HCT116 (cell line): ENCODE measurements around the gene AOPEP. TPM values are rescaled to one million over a fixed set of nuclear protein-coding genes. Genes with fewer than 3 reads are reported as not detected.

ENCODE experiments used
- ATAC-seq: fragments of 200-7000 bp; cut with Tn5 transposase; 2 replicates; pipeline ENCODE4 v1.9.1; 2020; ENCODE audit warnings: mild to moderate bottlenecking, moderate library complexity
- BruUV-seq: library from RNA; stranded (reverse); fragments of 400-500 nt; replicated peaks from 2 replicates; lab custom pipeline; 2021; lab: Mats Ljungman, UMichigan
- CTCF ChIA-PET: fragments of 300-600 bp; sonication (Branson Sonifier 250); formaldehyde crosslinking; loops from one replicate; lab custom pipeline; 2021; ENCODE audit warnings: antibody characterized with exemption; lab: Charles Lee
- POLR2A ChIA-PET: fragments of 300-600, 350-600 bp; sonication (Branson Sonifier 250); formaldehyde crosslinking; loops from one replicate; lab custom pipeline; 2021; ENCODE audit warnings: antibody characterized with exemption; lab: Charles Lee
- RAD21 ChIA-PET, 2 experiments: fragments of 300-600 bp; sonication (Branson Sonifier 250); formaldehyde crosslinking; loops; one replicate each; lab custom pipeline; 2023; ENCODE audit warnings: low total read pairs in 2 of 2; ENCODE audit not compliant: uncharacterized antibody in 2 of 2, unreplicated experiment in 2 of 2, low non-redundant PET in 1 of 2; lab: Charles Lee
- DNase-seq: peaks from one replicate; pipeline ENCODE4 v3.0.0-alpha.2; 2010; ENCODE audit warnings: low read depth, low spot score
- H2AFZ ChIP-seq: fragments of 200-600 bp; shearing (Covaris generic), sonication (generic); 2 replicates; pipeline ENCODE4 v1.6.1; 2017; ENCODE audit warnings: low read depth, mixed run types, mixed read lengths, antibody characterized with exemption, low read length; ENCODE audit not compliant: poor library complexity, severe bottlenecking
- H3K27ac ChIP-seq: 2 replicates; pipeline ENCODE4 v1.5.1; 2012; ENCODE audit warnings: low read depth, low read length
- H3K27me3 ChIP-seq: fragments of 200-600 bp; sonication (generic); 2 replicates; pipeline ENCODE4 v1.6.1; 2016; ENCODE audit warnings: mixed run types, low read length, mixed read lengths; ENCODE audit not compliant: insufficient read depth
- H3K36me3 ChIP-seq, 2 experiments: fragments of 200-500 bp in 1 of 2; fragments of 200-600 bp in 1 of 2; sonication (Bioruptor generic) in 1 of 2; sonication (generic) in 1 of 2; 2 replicates each; pipeline versions ENCODE4 v1.5.1 to v1.6.1; 2014 to 2016; ENCODE audit warnings: low read length in 2 of 2, inconsistent platforms in 1 of 2, mixed read lengths in 1 of 2, mixed run types in 1 of 2; ENCODE audit not compliant: insufficient read depth in 2 of 2, control insufficient read depth in 1 of 2
- H3K4me1 ChIP-seq, 2 experiments: fragments of 200-600 bp in 1 of 2; sonication (generic) in 1 of 2; 2 replicates each; pipeline versions ENCODE4 v1.5.1 to v1.6.1; 2012 to 2017; ENCODE audit warnings: low read length in 2 of 2, inconsistent platforms in 1 of 2, mild to moderate bottlenecking in 1 of 2, mixed read lengths in 1 of 2, mixed run types in 1 of 2, moderate library complexity in 1 of 2; ENCODE audit not compliant: insufficient read depth in 2 of 2, control insufficient read depth in 1 of 2
- H3K4me2 ChIP-seq: fragments of 200-600 bp; sonication (generic); 2 replicates; pipeline ENCODE4 v1.6.1; 2017; ENCODE audit warnings: mixed run types, low read length, mixed read lengths
- H3K4me3 ChIP-seq, 2 experiments: fragments of 200-600 bp in 1 of 2; sonication (generic) in 1 of 2; replicated peaks in 1 of 2; 2 replicates each; pipeline ENCODE4 v1.5.1; 2011 to 2016; ENCODE audit warnings: low read length in 2 of 2, control low read depth in 1 of 2, low read depth in 1 of 2, mild to moderate bottlenecking in 1 of 2, mixed read lengths in 1 of 2, mixed run types in 1 of 2
- H3K79me2 ChIP-seq: fragments of 200-600 bp; sonication (generic); 2 replicates; pipeline ENCODE4 v1.6.1; 2017; ENCODE audit warnings: mild to moderate bottlenecking, mixed run types, low read length, moderate library complexity, mixed read lengths; ENCODE audit not compliant: insufficient read depth
- H3K9ac ChIP-seq: fragments of 200-600 bp; sonication (generic); 2 replicates; pipeline ENCODE4 v1.6.1; 2016; ENCODE audit warnings: low read length, mixed read lengths
- H3K9me2 ChIP-seq: fragments of 200-600 bp; sonication (generic), shearing (Covaris generic); 2 replicates; pipeline ENCODE4 v1.6.1; 2017; ENCODE audit warnings: mixed run types, mild to moderate bottlenecking, moderate library complexity; ENCODE audit not compliant: insufficient read depth
- H3K9me3 ChIP-seq, 2 experiments: fragments of 200-500 bp in 1 of 2; fragments of 200-600 bp in 1 of 2; sonication (Bioruptor generic) in 1 of 2; sonication (generic) in 1 of 2; 2 replicates each; pipeline ENCODE4 v1.6.1; 2014 to 2017; ENCODE audit warnings: low read length in 2 of 2, mixed read lengths in 2 of 2, inconsistent platforms in 1 of 2, low read depth in 1 of 2, mild to moderate bottlenecking in 1 of 2, mixed run types in 1 of 2, moderate library complexity in 1 of 2; ENCODE audit not compliant: control insufficient read depth in 1 of 2, insufficient read depth in 1 of 2
- H4K20me1 ChIP-seq: fragments of 200-600 bp; sonication (generic), shearing (Covaris generic); 2 replicates; pipeline ENCODE4 v1.6.1; 2017; ENCODE audit warnings: mixed run types, mild to moderate bottlenecking, moderate library complexity; ENCODE audit not compliant: insufficient read depth
- CBX3 ChIP-seq: IDR thresholded peaks from 2 replicates; pipeline ENCODE4 v1.6.1; 2012; ENCODE audit warnings: low read depth
- EGR1 ChIP-seq: IDR thresholded peaks from 2 replicates; pipeline ENCODE4 v1.6.1; 2012; ENCODE audit warnings: low read depth
- ELF1 ChIP-seq: IDR thresholded peaks from 2 replicates; pipeline ENCODE4 v1.6.1; 2012; ENCODE audit warnings: low read depth, borderline replicate concordance
- FOSL1 ChIP-seq: IDR thresholded peaks from 2 replicates; pipeline ENCODE4 v1.6.1; 2012; ENCODE audit warnings: low read depth
- POLR2A ChIP-seq: IDR thresholded peaks from 2 replicates; pipeline ENCODE4 v1.7.0; 2011; ENCODE audit warnings: borderline replicate concordance; ENCODE audit not compliant: insufficient read depth, insufficient read length; ENCODE audit errors: extremely low read depth
- POLR2AphosphoS5 ChIP-seq: IDR thresholded peaks from 2 replicates; pipeline ENCODE4 v1.6.1; 2011; ENCODE audit warnings: mild to moderate bottlenecking, low read depth, low read length, moderate library complexity
- RAD21 ChIP-seq: IDR thresholded peaks from 2 replicates; pipeline ENCODE4 v1.6.1; 2012; ENCODE audit warnings: low read depth, mild to moderate bottlenecking
- REST ChIP-seq: IDR thresholded peaks from 2 replicates; pipeline ENCODE4 v1.6.1; 2012; ENCODE audit warnings: low read depth
- SIN3A ChIP-seq: IDR thresholded peaks from 2 replicates; pipeline ENCODE4 v1.6.1; 2012; ENCODE audit warnings: low read depth
- SP1 ChIP-seq: IDR thresholded peaks from 2 replicates; pipeline ENCODE4 v1.6.1; 2012; ENCODE audit warnings: low read depth
- TCF7L2 ChIP-seq: IDR thresholded peaks from 2 replicates; pipeline ENCODE4 v1.7.0; 2011; ENCODE audit warnings: borderline replicate concordance, inconsistent platforms; ENCODE audit not compliant: insufficient read depth, insufficient read length; ENCODE audit errors: extremely low read depth
- ZBTB33 ChIP-seq: IDR thresholded peaks from 2 replicates; pipeline ENCODE4 v1.6.1; 2011; ENCODE audit warnings: mild to moderate bottlenecking, low read length, moderate library complexity; ENCODE audit not compliant: insufficient replicate concordance; ENCODE audit errors: extremely low read depth
- ZFX ChIP-seq: fragments of 450-650 bp; IDR thresholded peaks from 2 replicates; pipeline ENCODE4 v1.6.1; 2017
- ZNF274 ChIP-seq: fragments of 200-500 bp; sonication (Bioruptor generic); IDR thresholded peaks from 2 replicates; pipeline ENCODE4 v1.6.1; 2014; ENCODE audit warnings: mild to moderate bottlenecking, low read depth, low read length, inconsistent platforms
- intact Hi-C: fragments of 100-400 bp; cut with micrococcal nuclease; formaldehyde crosslinking; loops from 2 replicates; pipeline ENCODE4 v1.10.0; 2022
- total RNA-seq: library from RNA; stranded (reverse); gene quantifications from one replicate; pipeline ENCODE4 v1.2.1, GENCODE V29; 2021; ENCODE audit not compliant: unreplicated experiment
- TF ChIP-seq, protein P1 (sequence below): IDR thresholded peaks from 2 replicates; pipeline ENCODE4 v1.6.1; 2012

AOPEP gene
- total RNA-seq, 1 experiment from 2014 or later = 15.1 TPM

DNA sequence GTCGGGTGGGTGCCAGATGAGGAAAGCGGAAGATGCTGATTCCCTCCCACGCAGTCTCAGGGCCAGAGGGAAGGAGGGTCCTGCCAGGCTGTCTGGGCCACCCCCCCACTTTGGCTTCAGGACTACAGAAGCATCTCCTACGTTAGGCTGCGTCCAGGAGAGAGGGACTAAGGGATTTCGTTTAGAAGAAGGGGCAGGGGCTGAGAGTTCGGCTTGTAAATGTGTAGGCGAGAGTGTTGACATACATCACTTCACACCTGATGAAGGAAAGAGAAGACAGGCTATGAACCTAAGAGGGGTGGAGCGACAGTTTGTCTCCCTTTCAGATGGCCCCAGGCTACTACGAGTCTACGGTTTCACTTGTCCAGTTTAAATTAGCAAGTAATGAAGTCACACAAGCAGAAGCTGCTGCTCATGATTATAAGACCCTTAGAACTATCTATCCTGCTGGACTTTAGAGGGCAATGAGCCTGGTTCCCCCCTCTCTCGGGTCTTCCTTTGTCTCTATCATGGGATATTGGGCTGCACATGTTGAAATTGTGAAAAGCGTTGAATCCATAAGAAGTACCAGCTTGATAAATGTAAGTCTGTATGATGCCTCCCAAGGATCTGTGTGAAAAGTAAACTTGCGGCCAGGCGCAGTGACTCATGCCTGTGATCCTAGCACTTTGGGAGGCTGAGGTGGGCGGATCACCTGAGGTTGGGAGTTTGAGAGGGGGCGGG is 193.0 kb downstream of the AOPEP start (continued):
- TF ChIP-seq RAD21 = no peak
- TF ChIP-seq TCF7L2 = no peak
- TF ChIP-seq SP1 = peak; percentile 66

DNA sequence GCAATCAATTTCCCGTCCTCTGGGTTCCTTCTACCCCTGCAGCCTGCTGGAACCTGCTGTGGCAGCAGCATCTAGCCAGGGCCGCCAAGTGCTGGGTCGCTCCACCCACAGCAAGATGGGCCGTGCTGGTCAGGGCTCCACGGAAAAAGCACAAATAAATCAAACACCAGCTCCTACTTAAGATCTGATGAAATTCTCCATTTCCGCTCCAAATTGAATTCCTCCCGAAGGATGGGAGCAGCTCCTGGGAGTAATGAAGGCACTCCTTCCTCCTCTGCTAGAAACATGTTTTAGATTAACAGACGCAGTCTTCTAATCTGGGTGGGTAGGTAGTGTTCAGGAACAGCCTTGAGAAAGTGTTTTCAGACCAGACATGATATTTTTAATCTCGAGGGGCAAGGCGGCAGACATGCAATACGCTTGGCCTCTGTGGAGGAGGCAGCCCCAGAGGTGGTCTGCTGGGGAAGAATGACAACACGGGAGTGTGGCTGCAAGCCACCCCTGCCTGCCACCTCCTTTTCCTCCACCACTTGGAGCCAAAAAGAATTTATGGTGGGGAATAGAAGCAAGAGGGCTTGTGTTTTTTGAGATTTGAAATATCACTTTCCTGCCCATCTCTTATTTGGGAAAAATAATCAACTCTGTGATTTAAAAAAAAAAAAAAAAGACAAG is 194.1 kb downstream of the AOPEP start:
- Histone ChIP-seq H3K9me2 (no peaks in the 10 kb centered on the region), H3K27ac (peak overlapping the region; percentile 38), H3K79me2 (no peaks in the 10 kb centered on the region), H3K36me3 (no peaks in the 10 kb centered on the region), H4K20me1 (no peaks in the 10 kb centered on the region), H2AFZ (no peak overlapping the region), H3K4me3 (no peak overlapping the region), H3K9me3 (no peaks in the 10 kb centered on the region), H3K4me2 (peak overlapping the region; percentile 80), H3K27me3 (no peaks in the 10 kb centered on the region), H3K4me1 (peaks cover 72 to 76% of the 10 kb centered on the region in 2 experiments), H3K9ac (peak overlapping the region; percentile 36; the same call in 1 of the 2 replicates)
- intact Hi-C loops = no loop called here
- CTCF ChIA-PET = interaction anchor here (1.2 kb wide), 1 partner anchor 14 kb away, joined by 3 read pairs; no protein-coding TSS in a partner anchor
- RAD21 ChIA-PET = interaction anchor here in 1 of 2 experiments (0.9 kb wide), 1 partner anchor 152 kb away, joined by 3 read pairs; no protein-coding TSS in a partner anchor
- POLR2A ChIA-PET = no interaction called here
- ATAC-seq (peak; percentile 26; the same call in 1 of the 2 replicates), DNase-seq (no peak)
- no TSS peak for BruUV-seq
- TF ChIP-seq ZBTB33 (no peak), POLR2A (no peak), ZFX (no peak), SIN3A (no peak), POLR2AphosphoS5 (no peak), REST (no peak), ZNF274 (no peak), RAD21 (no peak), SP1 (no peak), FOSL1 (no peak), EGR1 (no peak), ELF1 (no peak), CBX3 (no peak)
- TF ChIP-seq, protein P1, sequence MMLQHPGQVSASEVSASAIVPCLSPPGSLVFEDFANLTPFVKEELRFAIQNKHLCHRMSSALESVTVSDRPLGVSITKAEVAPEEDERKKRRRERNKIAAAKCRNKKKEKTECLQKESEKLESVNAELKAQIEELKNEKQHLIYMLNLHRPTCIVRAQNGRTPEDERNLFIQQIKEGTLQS = no peak
